Activated T-cell treated with anti-CD3 and anti-CD28 coated beads, Interleukin-2, amount 50 U/mL, for 24 hours (primary cell): ENCODE results near the gene ARAP3.

Experiments
- DNase-seq: peaks from one replicate; pipeline ENCODE4 v3.0.0-alpha.2; 2020
- H3K27ac Mint-ChIP-seq: 2 replicates; pipeline ENCODE4 v1.8.0; 2020; ENCODE audit warnings: mild to moderate bottlenecking, mixed read lengths
- H3K27me3 Mint-ChIP-seq: 2 replicates; pipeline ENCODE4 v1.8.0; 2020; ENCODE audit warnings: mixed read lengths
- H3K36me3 Mint-ChIP-seq: 2 replicates; pipeline ENCODE4 v1.8.0; 2020; ENCODE audit warnings: low read depth, mixed read lengths
- H3K4me1 Mint-ChIP-seq: 2 replicates; pipeline ENCODE4 v1.8.0; 2020; ENCODE audit warnings: low read depth, mixed read lengths
- H3K4me3 Mint-ChIP-seq: 2 replicates; pipeline ENCODE4 v1.8.0; 2020; ENCODE audit warnings: mild to moderate bottlenecking, moderate library complexity, mixed read lengths
- H3K9me3 Mint-ChIP-seq: 2 replicates; pipeline ENCODE4 v1.8.0; 2020; ENCODE audit warnings: mixed read lengths

The ARAP3 gene

GRCh38 chr5:141665995-141666940 is 15.8 kb downstream of the ARAP3 start:
- Mint-ChIP-seq H3K27me3 (no peaks in the 10 kb centered on the region), H3K9me3 (no peaks in the 10 kb centered on the region)
- DNase-seq = no peak

GRCh38 chr5:141664733-141665461 is 17.1 kb downstream of the ARAP3 start:
- Mint-ChIP-seq H3K27ac (no peak overlapping the region), H3K4me3 (no peak overlapping the region), H3K4me1 (peaks cover 5% of the 10 kb centered on the region), H3K27me3 (no peaks in the 10 kb centered on the region), H3K9me3 (no peaks in the 10 kb centered on the region), H3K36me3 (no peaks in the 10 kb centered on the region)
- DNase-seq = peak; percentile 88

More at GRCh38 chr5:141665995-141666940, 15.8 kb downstream of the ARAP3 start:
- Mint-ChIP-seq H3K36me3 (no peaks in the 10 kb centered on the region), H3K4me3 (no peak overlapping the region), H3K27ac (no peak overlapping the region), H3K4me1 (peaks cover 5% of the 10 kb centered on the region)

GRCh38 chr5:141663506-141663905 is 18.5 kb downstream of the ARAP3 start:
- peaks cover 5% of the 10 kb centered on the region for H3K4me1 Mint-ChIP-seq
- H3K36me3 Mint-ChIP-seq = no peaks in the 10 kb centered on the region
- DNase-seq = no peak
- H3K27me3 Mint-ChIP-seq = no peaks in the 10 kb centered on the region
- H3K4me3 Mint-ChIP-seq = no peak overlapping the region
- H3K27ac Mint-ChIP-seq = no peak overlapping the region
- no peaks in the 10 kb centered on the region for H3K9me3 Mint-ChIP-seq

GRCh38 chr5:141662028-141662427 is 20.0 kb downstream of the ARAP3 start:
- H3K27me3 Mint-ChIP-seq = no peaks in the 10 kb centered on the region
- no peak overlapping the region for H3K27ac Mint-ChIP-seq
- H3K4me3 Mint-ChIP-seq = no peak overlapping the region
- no peaks in the 10 kb centered on the region for H3K9me3 Mint-ChIP-seq
- H3K4me1 Mint-ChIP-seq = peaks cover 8% of the 10 kb centered on the region
- no peak for DNase-seq
- H3K36me3 Mint-ChIP-seq = no peaks in the 10 kb centered on the region

GRCh38 chr5:141657937-141658545 is 24.0 kb downstream of the ARAP3 start:
- Mint-ChIP-seq H3K27me3 (no peaks in the 10 kb centered on the region), H3K4me1 (peaks cover 3% of the 10 kb centered on the region), H3K27ac (no peak overlapping the region), H3K4me3 (no peak overlapping the region), H3K36me3 (no peaks in the 10 kb centered on the region), H3K9me3 (no peaks in the 10 kb centered on the region)
- DNase-seq = no peak

GRCh38 chr5:141657404-141657803 is 24.6 kb downstream of the ARAP3 start:
- DNase-seq = no peak
- H3K27ac Mint-ChIP-seq = no peak overlapping the region
- H3K4me3 Mint-ChIP-seq = no peak overlapping the region
- H3K4me1 Mint-ChIP-seq = peaks cover 3% of the 10 kb centered on the region
- H3K27me3 Mint-ChIP-seq = no peaks in the 10 kb centered on the region
- no peaks in the 10 kb centered on the region for H3K36me3 Mint-ChIP-seq
- no peaks in the 10 kb centered on the region for H3K9me3 Mint-ChIP-seq

GRCh38 chr5:141656396-141656795 is 25.6 kb downstream of the ARAP3 start:
- peaks cover 13% of the 10 kb centered on the region for H3K4me1 Mint-ChIP-seq
- H3K27ac Mint-ChIP-seq = no peak overlapping the region
- DNase-seq = no peak
- no peaks in the 10 kb centered on the region for H3K9me3 Mint-ChIP-seq
- H3K36me3 Mint-ChIP-seq = no peaks in the 10 kb centered on the region
- no peak overlapping the region for H3K4me3 Mint-ChIP-seq
- no peaks in the 10 kb centered on the region for H3K27me3 Mint-ChIP-seq

GRCh38 chr5:141655020-141655419 is 27.0 kb downstream of the ARAP3 start:
- H3K4me3 Mint-ChIP-seq = no peak overlapping the region
- no peak for DNase-seq
- H3K36me3 Mint-ChIP-seq = peaks cover 2% of the 10 kb centered on the region
- H3K27me3 Mint-ChIP-seq = no peaks in the 10 kb centered on the region
- H3K4me1 Mint-ChIP-seq = peaks cover 22% of the 10 kb centered on the region
- no peaks in the 10 kb centered on the region for H3K9me3 Mint-ChIP-seq
- H3K27ac Mint-ChIP-seq = no peak overlapping the region

- no peak for DNase-seq
- Mint-ChIP-seq H3K36me3 (peaks cover 2% of the 10 kb centered on the region), H3K4me3 (no peak overlapping the region), H3K27ac (no peak overlapping the region), H3K4me1 (peaks cover 28% of the 10 kb centered on the region), H3K9me3 (no peaks in the 10 kb centered on the region), H3K27me3 (no peaks in the 10 kb centered on the region)
Observed at GRCh38 chr5:141654298-141654697, 27.7 kb downstream of the ARAP3 start.

- Mint-ChIP-seq H3K27me3 (no peaks in the 10 kb centered on the region), H3K36me3 (peaks cover 17% of the 10 kb centered on the region), H3K4me1 (peaks cover 28% of the 10 kb centered on the region), H3K9me3 (no peaks in the 10 kb centered on the region), H3K27ac (peak overlapping the region; percentile 74), H3K4me3 (peak overlapping the region; percentile 94)
- DNase-seq = no peak
Observed at GRCh38 chr5:141651728-141652105, 30.3 kb downstream of the ARAP3 start.

GRCh38 chr5:141650851-141651727 is 30.9 kb downstream of the ARAP3 start, which contains the start of gene FCHSD1:
Gene FCHSD1 (minus strand): TSS chr5:141651418. CDS start chr5:141651368, 50 bp downstream.
- H3K27me3 Mint-ChIP-seq = no peaks in the 10 kb centered on the region
- H3K4me1 Mint-ChIP-seq = peaks cover 28% of the 10 kb centered on the region
- H3K4me3 Mint-ChIP-seq = peak within 1 kb of the TSS; percentile 94
- H3K27ac Mint-ChIP-seq = peak within 1 kb of the TSS; percentile 97
- H3K36me3 Mint-ChIP-seq = peaks cover 23% of the 10 kb centered on the region
- peak; percentile 91 for DNase-seq
- H3K9me3 Mint-ChIP-seq = no peaks in the 10 kb centered on the region

GRCh38 chr5:141649972-141650371 is 32.1 kb downstream of the ARAP3 start:
- no peaks in the 10 kb centered on the region for H3K9me3 Mint-ChIP-seq
- H3K4me1 Mint-ChIP-seq = peaks cover 28% of the 10 kb centered on the region
- H3K36me3 Mint-ChIP-seq = peaks cover 33% of the 10 kb centered on the region
- H3K27me3 Mint-ChIP-seq = no peaks in the 10 kb centered on the region
- DNase-seq = no peak
- H3K27ac Mint-ChIP-seq = peak overlapping the region; percentile 79
- H3K4me3 Mint-ChIP-seq = peak overlapping the region; percentile 94

- H3K9me3 Mint-ChIP-seq = no peaks in the 10 kb centered on the region
- no peaks in the 10 kb centered on the region for H3K27me3 Mint-ChIP-seq
- H3K4me3 Mint-ChIP-seq = no peak overlapping the region
- no peak for DNase-seq
- peaks cover 28% of the 10 kb centered on the region for H3K4me1 Mint-ChIP-seq
- H3K36me3 Mint-ChIP-seq = peaks cover 41% of the 10 kb centered on the region
- peak overlapping the region; percentile 48 for H3K27ac Mint-ChIP-seq
Observed at GRCh38 chr5:141649056-141649688, 32.9 kb downstream of the ARAP3 start.
